Measurements from ENCODE around the gene MVK. TPM values are rescaled to one million over a fixed set of nuclear protein-coding genes. Genes with fewer than 3 reads are reported as not detected.
A peak's percentile ranks its signal among the peaks of the same experiment; 100 is the strongest.

Gene MVK
- total RNA-seq (2014; rRNA removed; shearing (Covaris generic)) = 29.0 and 40.1 TPM in 2 replicates
- polyA plus RNA-seq (2016; fragmentation: Nextera tagmentation; extraction: Ambion mirVana) = 16.7 and 18.5 TPM in 2 replicates
- long read RNA-seq, transcript MVK-201 (11 exons, 1,956 nt) = major isoform, 8 of 10 reads
- long read RNA-seq, partial matches to known transcripts = 1 of 10 reads
- long read RNA-seq, other reads (novel, unspliced or antisense) = 1 of 10 reads

DNA sequence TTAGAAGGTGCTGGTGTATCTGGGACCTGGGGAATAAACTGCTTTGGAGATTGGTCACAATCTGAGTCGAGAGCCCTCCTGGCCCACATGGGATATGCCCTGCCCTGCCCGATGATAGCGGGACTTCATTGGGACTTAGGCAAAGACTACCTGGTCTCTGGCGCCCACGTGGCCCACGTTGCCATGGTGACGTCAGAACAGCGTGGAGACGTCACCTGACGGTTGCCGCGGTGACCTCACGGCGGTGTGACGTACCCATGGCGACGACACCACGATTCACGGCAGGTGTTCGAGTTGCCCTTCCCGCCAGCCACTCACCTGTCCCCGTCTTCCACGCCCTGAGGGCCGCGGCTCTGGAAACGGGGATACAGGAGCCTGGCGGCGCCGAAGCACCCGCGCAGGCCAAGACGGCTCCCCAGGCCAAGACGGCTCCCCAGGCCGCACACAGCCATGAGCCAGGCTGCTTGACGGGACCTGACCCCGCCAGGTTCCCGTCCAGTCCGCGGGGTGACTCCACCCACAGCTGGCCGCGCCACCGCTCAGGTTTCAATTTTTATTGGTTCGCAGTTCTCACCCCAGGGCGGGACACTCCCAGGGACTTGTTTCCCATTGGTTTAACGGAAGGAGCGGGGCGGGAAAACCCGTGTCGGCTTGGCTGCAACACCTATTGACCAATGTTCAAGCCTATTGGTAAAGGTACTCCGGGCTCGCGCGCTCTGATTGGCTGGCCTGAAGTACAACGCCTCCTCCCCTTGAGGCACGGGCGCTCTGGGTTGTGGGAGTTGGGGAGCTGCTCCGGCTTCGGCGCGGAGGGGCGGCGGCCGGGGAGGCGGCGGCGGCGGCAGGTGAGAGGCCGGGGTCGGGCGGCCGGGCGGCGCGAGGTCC lies at the start of gene MVK, which contains the start of gene MMAB:
TSS of gene MVK (plus strand) at position 766 of the 885 bp plus-strand sequence. CDS start 1,029 bp downstream, outside the sequence.
TSS of gene MMAB (minus strand) at position 476 of the 885 bp plus-strand sequence. CDS start at position 452, 24 bp downstream.
- Histone ChIP-seq H3K9me2 (ENCODE audit: insufficient read depth) (peaks cover 5% of the 10 kb centered on the region; the same call in 1 of the 2 replicates), H3K79me2 (replicated peaks; ENCODE audit: insufficient read depth) (peaks cover 20% of the 10 kb centered on the region), H3K36me3 (ENCODE audit: insufficient read depth) (peaks cover 18% of the 10 kb centered on the region), H4K20me1 (replicated peaks; ENCODE audit: insufficient read depth) (no peaks in the 10 kb centered on the region), H3K4me2 (peak within 1 kb of the TSS; percentile 95), H2AFZ (peak within 1 kb of the TSS; percentile 58; the same call in 1 of the 2 replicates), H3K27ac (ENCODE audit: low read depth) (no peak within 1 kb of the TSS), H3K4me3 (peak within 1 kb of the TSS; percentile 78), H3K4me1 (ENCODE audit: insufficient read depth) (peaks cover 14% of the 10 kb centered on the region; the same call in 1 of the 2 replicates), H3F3A (replicated peaks; ENCODE audit: low read depth) (no peaks in the 10 kb centered on the region), H3K27me3 (ENCODE audit: insufficient read depth) (no peaks in the 10 kb centered on the region)
- no peaks in the 10 kb centered on the region for H3K9me3 Mint-ChIP-seq
- peaks cover 32% of the 10 kb centered on the region for H3K36me3 Mint-ChIP-seq (ENCODE audit: low read depth)
- H3K27me3 Mint-ChIP-seq (ENCODE audit: insufficient read depth, low read depth, poor library complexity) = peaks cover 9% of the 10 kb centered on the region
- peak within 1 kb of the TSS; percentile 96 for H3K27ac Mint-ChIP-seq
- peaks cover 16% of the 10 kb centered on the region for H3K4me1 Mint-ChIP-seq
- peak; percentile 100 for DNase-seq (ENCODE audit: low spot score)
- ATAC-seq = peak; percentile 97
- peak within 1 kb of the TSS; percentile 78 for H3K4me3 Mint-ChIP-seq
- TF ChIP-seq POLR2AphosphoS5 (IDR thresholded peaks at IDR 0.05; ENCODE audit: low read depth) (peak; percentile 71), JUNB (IDR thresholded peaks at IDR 0.05; ENCODE audit: unreplicated experiment) (no peak), NANOG (IDR thresholded peaks at IDR 0.05; ENCODE audit: borderline replicate concordance) (no peak), EZH2phosphoT487 (IDR thresholded peaks at IDR 0.05; ENCODE audit: unreplicated experiment) (no peak), CREB1 (CRISPR knock-in tag; IDR thresholded peaks at IDR 0.05; ENCODE audit: low read depth) (peak; percentile 100), REST (IDR thresholded peaks at IDR 0.05; ENCODE audit: unreplicated experiment) (no peak), ZNF114 (CRISPR knock-in tag; IDR thresholded peaks at IDR 0.05) (0 out of 2 replicates have a peak, but pooled peaks have one; percentile 20), ZNF462 (CRISPR knock-in tag; IDR thresholded peaks at IDR 0.05) (no peak), ZNF331 (CRISPR knock-in tag; IDR thresholded peaks at IDR 0.05; ENCODE audit: low read depth) (no peak), CTCF (conservative IDR thresholded peaks at IDR 0.05; ENCODE audit: low read depth in 2 of 2) (no peak), STAT1 (IDR thresholded peaks at IDR 0.05; ENCODE audit: unreplicated experiment) (no peak)
- TF ChIP-seq, protein P1, sequence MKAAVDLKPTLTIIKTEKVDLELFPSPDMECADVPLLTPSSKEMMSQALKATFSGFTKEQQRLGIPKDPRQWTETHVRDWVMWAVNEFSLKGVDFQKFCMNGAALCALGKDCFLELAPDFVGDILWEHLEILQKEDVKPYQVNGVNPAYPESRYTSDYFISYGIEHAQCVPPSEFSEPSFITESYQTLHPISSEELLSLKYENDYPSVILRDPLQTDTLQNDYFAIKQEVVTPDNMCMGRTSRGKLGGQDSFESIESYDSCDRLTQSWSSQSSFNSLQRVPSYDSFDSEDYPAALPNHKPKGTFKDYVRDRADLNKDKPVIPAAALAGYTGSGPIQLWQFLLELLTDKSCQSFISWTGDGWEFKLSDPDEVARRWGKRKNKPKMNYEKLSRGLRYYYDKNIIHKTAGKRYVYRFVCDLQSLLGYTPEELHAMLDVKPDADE (IDR thresholded peaks at IDR 0.05) = no peak
